Parathyroid adenoma (tissue), 2 donors: Measurements from ENCODE around the gene ST7.

Experiments
- H2AFZ ChIP-seq: fragments of 300-600 bp; sonication (generic); one replicate; pipeline ENCODE4 v1.7.0; 2017; ENCODE audit warnings: antibody characterized with exemption, mild to moderate bottlenecking
- H3K27ac ChIP-seq: fragments of 300-600 bp; sonication (generic); one replicate; pipeline ENCODE4 v1.7.0; 2017
- H3K27me3 ChIP-seq: fragments of 300-600 bp; sonication (generic); one replicate; pipeline ENCODE4 v1.7.0; 2017; ENCODE audit warnings: low read length; ENCODE audit not compliant: control insufficient read depth, insufficient read depth
- H3K36me3 ChIP-seq: fragments of 300-600 bp; sonication (generic); one replicate; pipeline ENCODE4 v1.7.0; 2017; ENCODE audit warnings: low read length; ENCODE audit not compliant: control insufficient read depth, insufficient read depth
- H3K4me1 ChIP-seq: fragments of 300-600 bp; sonication (generic); one replicate; pipeline ENCODE4 v1.7.0; 2017; ENCODE audit warnings: control low read depth
- H3K4me2 ChIP-seq: fragments of 300-600 bp; sonication (generic); one replicate; pipeline ENCODE4 v1.7.0; 2017; ENCODE audit warnings: low read length
- H3K4me3 ChIP-seq: fragments of 300-600 bp; sonication (generic); one replicate; pipeline ENCODE4 v1.7.0; 2017; ENCODE audit warnings: low read depth, low read length
- H3K79me2 ChIP-seq: fragments of 300-600 bp; sonication (generic); one replicate; pipeline ENCODE4 v1.7.0; 2017; ENCODE audit warnings: control low read depth
- H3K9ac ChIP-seq: fragments of 300-600 bp; sonication (generic); one replicate; pipeline ENCODE4 v1.7.0; 2017; ENCODE audit warnings: mild to moderate bottlenecking
- H3K9me3 ChIP-seq: fragments of 300-600 bp; sonication (generic); one replicate; pipeline ENCODE4 v1.7.0; 2017; ENCODE audit warnings: low read length; ENCODE audit not compliant: control insufficient read depth
- TF ChIP-seq, protein P1 (sequence below): fragments of 300-600 bp; sonication (generic); IDR thresholded peaks from one replicate; pipeline ENCODE4 v1.7.0; 2017; ENCODE audit warnings: antibody characterized with exemption, mild to moderate bottlenecking
- donor health status: primary hyperparathyroidism.

ST7 gene

DNA sequence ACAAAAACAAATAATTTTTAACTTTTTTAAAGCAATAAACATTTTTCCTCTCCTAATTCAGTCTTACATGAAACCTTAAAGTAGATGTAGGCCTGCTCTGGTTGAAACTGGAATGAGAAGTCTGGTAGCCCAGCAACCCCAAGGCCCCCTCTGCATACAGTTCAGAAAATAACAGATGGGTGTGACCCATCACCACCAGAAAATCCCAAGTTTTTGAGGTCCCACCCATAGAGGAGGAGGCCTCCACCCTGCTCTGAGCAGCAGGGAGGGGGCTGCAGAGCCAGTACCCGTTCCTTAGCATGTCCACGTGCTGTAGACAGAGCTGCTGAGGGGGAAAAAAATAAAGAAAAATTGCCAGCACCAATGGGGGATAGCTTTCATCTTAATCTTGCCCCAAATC is 246.8 kb downstream of the ST7 start:
- Histone ChIP-seq H3K9ac (no peak overlapping the region), H3K9me3 (no peaks in the 10 kb centered on the region), H2AFZ (no peak overlapping the region), H3K79me2 (no peaks in the 10 kb centered on the region), H3K27ac (no peak overlapping the region), H3K27me3 (no peaks in the 10 kb centered on the region), H3K4me1 (no peaks in the 10 kb centered on the region), H3K4me3 (no peak overlapping the region), H3K4me2 (no peak overlapping the region), H3K36me3 (no peaks in the 10 kb centered on the region)
- TF ChIP-seq, protein P1, sequence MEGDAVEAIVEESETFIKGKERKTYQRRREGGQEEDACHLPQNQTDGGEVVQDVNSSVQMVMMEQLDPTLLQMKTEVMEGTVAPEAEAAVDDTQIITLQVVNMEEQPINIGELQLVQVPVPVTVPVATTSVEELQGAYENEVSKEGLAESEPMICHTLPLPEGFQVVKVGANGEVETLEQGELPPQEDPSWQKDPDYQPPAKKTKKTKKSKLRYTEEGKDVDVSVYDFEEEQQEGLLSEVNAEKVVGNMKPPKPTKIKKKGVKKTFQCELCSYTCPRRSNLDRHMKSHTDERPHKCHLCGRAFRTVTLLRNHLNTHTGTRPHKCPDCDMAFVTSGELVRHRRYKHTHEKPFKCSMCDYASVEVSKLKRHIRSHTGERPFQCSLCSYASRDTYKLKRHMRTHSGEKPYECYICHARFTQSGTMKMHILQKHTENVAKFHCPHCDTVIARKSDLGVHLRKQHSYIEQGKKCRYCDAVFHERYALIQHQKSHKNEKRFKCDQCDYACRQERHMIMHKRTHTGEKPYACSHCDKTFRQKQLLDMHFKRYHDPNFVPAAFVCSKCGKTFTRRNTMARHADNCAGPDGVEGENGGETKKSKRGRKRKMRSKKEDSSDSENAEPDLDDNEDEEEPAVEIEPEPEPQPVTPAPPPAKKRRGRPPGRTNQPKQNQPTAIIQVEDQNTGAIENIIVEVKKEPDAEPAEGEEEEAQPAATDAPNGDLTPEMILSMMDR = no peak

DNA sequence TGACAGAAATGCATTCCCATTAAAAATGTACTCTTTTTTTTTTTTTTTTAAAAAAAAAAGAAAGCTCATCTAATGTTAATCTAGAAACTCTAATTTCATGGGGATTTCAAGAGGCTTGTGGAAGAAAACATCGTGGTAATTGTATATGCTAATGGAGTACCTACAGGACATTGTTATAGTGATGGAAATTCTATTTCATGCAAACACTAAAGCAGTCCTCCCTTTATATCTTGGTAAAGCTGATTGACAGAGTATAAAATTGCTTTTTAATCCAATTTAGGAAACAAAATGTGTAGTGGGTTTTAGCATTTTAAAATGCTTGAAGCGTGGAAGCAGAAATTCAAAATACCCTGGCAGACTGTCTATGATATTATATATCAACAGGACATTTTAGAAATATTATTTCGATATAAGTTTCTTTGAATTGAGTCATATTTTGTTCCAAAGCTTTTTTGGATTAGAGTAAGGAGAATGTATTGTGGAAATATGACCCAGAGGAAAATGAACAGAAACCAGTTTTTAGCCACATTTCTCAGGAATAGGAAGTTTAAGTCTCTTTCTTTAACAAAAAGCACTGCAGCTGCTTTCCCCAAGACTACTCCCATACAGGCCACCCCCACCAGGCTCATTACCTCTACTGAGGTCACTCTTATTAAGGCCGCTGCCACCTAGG is 247.6 kb downstream of the ST7 start:
- Histone ChIP-seq H3K36me3 (no peaks in the 10 kb centered on the region), H3K27ac (no peak overlapping the region), H2AFZ (no peak overlapping the region), H3K4me3 (no peak overlapping the region), H3K4me2 (no peak overlapping the region), H3K4me1 (no peaks in the 10 kb centered on the region), H3K27me3 (no peaks in the 10 kb centered on the region), H3K9ac (no peak overlapping the region), H3K79me2 (no peaks in the 10 kb centered on the region), H3K9me3 (no peaks in the 10 kb centered on the region)
- TF ChIP-seq, protein P1 = no peak

DNA sequence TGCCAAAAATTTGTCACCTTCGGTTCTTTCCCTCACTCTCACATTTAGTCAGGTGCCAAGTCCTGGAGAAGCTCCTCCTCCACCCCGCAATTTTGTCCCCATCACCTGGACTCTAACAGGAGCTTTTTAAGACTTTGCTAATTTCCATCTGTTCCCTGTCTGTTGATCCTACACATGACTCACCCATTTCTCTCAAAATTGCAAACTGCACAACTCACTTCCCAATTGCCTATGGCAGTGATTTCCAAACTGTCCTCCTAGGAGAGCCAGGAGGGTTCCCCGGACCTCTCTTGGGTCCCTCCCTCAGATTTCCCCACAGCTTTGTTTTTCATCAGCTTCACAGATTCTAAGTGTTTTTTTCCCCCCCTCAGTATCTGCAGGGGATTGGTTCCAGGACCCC is 249.2 kb downstream of the ST7 start:
- no peak overlapping the region for H3K9ac ChIP-seq
- H3K9me3 ChIP-seq = no peaks in the 10 kb centered on the region
- H3K4me3 ChIP-seq = no peak overlapping the region
- no peaks in the 10 kb centered on the region for H3K4me1 ChIP-seq
- no peaks in the 10 kb centered on the region for H3K27me3 ChIP-seq
- no peaks in the 10 kb centered on the region for H3K79me2 ChIP-seq
- no peak overlapping the region for H3K4me2 ChIP-seq
- H2AFZ ChIP-seq = no peak overlapping the region
- H3K36me3 ChIP-seq = no peaks in the 10 kb centered on the region
- no peak overlapping the region for H3K27ac ChIP-seq
- TF ChIP-seq, protein P1 = no peak

DNA sequence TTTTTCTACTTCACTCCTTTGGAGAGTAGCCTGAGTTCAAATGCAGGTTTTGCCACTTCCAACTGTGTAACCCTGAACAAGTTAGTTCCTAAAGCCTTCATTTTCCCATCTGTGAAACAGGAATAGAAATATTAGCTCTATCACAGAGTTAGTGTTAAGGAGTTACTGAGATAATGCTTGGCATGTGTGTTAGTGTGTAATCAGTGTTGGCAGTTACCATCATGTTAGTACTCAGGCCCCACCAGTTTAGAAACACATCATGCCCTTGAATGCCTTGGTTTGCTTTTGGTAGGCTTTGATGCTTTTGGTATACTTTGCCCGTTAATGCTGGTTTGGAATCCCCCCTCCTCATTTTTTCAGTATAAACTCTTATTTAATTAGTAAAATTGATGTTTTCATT is 249.9 kb downstream of the ST7 start:
- no peak overlapping the region for H3K4me2 ChIP-seq
- TF ChIP-seq, protein P1 = no peak
- H3K79me2 ChIP-seq = no peaks in the 10 kb centered on the region
- H3K4me3 ChIP-seq = no peak overlapping the region
- H3K27ac ChIP-seq = no peak overlapping the region
- no peaks in the 10 kb centered on the region for H3K27me3 ChIP-seq
- H3K9ac ChIP-seq = no peak overlapping the region
- no peaks in the 10 kb centered on the region for H3K4me1 ChIP-seq
- H2AFZ ChIP-seq = no peak overlapping the region
- H3K9me3 ChIP-seq = no peaks in the 10 kb centered on the region
- no peaks in the 10 kb centered on the region for H3K36me3 ChIP-seq

DNA sequence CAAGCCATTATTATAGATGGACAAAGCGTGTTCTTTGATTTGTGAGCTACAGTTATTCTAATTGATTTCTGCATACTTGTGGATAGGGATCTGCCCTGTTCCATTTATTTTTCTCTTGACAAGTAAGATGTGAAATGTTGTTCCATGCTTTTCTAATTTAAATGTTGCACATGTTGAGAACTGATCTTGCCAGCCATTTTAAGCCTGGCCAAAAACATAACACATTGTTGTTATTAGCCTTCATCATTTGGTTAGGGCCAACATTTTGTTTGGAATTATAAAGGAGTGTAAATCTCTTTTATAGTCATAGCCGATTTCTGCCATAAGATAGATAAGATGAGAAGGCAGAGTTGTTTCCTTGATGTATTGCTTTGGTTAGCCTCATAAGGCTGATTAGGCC is 252.6 kb downstream of the ST7 start:
- H3K27ac ChIP-seq = no peak overlapping the region
- no peaks in the 10 kb centered on the region for H3K4me1 ChIP-seq
- TF ChIP-seq, protein P1 = no peak

More for the DNA sequence above, 252.6 kb downstream of the ST7 start:
- Histone ChIP-seq H2AFZ (no peak overlapping the region), H3K4me2 (no peak overlapping the region), H3K36me3 (no peaks in the 10 kb centered on the region), H3K9ac (no peak overlapping the region), H3K79me2 (no peaks in the 10 kb centered on the region), H3K27me3 (no peaks in the 10 kb centered on the region), H3K4me3 (no peak overlapping the region), H3K9me3 (no peaks in the 10 kb centered on the region)
